ENCODE measurements around the gene IGF2.

Gene IGF2

GRCh38 chr11:2090172-2091111 lies 48.7 kb downstream of the IGF2 start:
- DNase-seq: no peak

DNA sequence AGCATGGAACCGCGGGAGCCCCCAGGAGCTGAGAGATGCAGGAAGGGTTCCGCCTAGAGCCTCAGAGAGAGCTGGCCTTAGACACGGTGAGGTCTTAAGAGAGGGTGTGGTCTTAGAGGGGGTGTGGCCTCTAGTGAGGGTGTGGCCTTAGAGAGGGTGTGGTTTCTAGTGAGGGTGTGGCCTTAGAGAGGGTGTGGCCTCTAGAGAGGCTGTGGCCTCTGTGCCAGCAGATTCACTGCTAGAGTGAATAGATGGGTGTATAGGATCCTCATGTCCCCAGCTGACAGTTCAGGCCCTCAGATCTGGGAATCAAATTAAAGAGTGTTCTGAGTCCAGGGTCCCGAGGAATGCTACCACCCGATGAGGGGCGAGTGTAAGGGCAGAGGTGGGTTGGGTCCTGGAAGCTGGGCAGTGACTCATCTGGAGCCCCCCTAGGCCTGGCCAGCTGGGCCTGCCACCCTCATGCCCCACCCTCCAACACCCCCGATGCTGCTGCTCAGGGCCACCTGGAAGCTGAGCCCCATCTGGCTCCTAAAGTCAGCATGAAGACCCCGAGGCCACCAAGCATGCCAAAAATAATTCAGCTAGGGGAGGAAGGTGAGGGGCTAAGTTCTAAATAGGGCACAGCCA lies 49.5 kb downstream of the IGF2 start:
- DNase-seq: peak; percentile 93

GRCh38 chr11:2088746-2089535 lies 50.2 kb downstream of the IGF2 start:
- no peak for DNase-seq

DNA sequence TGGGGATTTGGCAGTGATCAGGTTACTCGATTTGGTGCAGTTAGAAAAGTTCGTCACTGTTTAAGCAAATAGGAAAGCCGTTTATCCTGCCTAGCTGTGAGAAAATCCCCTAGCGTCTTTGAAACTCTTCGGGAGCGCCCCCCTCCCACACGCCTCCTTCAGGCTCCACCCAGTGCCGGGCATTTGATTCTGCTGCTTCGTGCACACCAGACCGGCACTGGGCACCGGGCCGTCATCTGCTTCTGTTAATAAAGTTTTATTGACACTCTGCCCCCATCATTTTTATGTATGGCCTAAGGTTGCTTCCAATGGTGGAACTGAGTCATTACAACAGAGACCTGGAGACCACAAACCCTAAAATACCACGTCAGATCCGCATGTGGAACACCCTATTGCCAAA lies 50.9 kb downstream of the IGF2 start:
- DNase-seq: no peak

DNA sequence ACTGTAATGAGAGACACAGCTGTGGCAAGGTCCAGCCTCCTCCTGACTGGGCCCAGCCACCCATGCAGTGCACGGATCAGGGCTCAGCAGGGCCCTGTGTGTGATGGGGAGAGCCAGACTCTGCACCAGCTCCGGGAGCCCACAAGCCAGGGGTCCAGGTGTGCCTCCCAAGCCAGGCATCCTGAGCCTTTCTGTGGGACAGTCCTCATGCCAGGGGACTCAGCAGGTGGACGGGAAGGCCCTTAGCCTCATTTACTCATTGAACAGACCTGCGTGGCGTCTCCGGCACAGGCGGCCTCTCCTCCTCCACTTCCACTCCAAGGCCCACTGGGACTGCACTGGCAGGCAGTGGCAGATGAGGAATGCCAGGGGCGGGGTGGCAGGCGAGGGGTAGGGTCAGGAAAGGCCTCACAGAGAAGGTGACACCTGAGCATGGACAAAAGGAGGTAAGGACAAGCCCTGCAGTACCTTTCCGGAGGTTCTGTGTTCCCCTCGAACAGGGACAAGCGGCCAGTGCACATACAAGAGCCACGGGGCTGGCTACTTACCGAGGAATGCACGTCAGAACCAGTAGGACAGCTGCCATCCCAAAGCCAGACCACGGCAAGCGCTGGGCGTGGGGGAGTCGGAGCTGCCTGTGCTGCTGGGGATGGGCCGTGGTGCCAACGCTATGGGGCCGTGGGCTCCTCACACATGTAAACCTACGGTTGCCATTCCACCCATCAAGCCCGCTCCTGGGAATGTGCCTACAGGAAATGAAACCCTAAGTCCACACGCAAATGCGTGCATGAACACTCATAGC lies 52.7 kb downstream of the IGF2 start:
- DNase-seq: no peak

DNA sequence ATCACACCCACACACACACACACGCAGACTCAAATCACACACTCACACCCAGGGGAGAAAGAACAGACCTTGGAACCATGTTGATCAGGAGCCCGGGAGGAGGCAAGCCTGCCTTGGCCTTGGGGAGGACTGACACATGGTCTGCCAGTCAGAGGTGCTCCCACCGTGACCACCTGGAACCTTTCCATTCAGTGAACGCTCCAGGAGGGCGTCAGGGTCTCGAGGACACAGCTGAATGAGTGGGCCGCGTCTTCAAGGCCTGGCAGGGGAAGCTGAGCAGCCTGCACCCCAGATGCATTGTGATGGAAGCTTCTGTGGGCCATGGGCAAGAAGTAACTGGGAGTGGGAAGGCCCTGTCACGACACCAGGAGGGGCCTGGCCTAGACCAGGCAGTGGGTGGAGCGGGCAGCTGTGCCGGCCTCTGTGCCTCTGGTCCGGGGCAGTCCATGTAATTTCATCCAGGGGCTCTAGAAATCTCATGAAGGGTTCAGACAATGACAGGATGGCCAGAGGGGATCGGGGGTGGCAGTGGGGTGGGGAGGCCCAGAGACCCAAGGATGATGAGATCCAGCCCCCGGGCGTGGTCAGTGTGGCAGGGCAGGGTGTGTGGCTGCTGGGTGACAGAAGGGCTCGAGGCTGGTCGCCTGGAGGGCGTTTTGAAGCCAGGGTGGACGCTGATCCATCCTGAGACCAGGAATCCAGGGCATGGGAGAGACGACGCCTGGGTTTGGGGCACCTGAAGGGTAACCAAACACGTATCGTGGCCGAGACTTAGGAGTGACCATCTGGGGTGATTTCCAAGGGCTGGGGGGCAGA lies 53.7 kb downstream of the IGF2 start:
- DNase-seq: no peak

- DNase-seq: no peak
These were observed 54.5 kb downstream of the IGF2 start for GRCh38 chr11:2084721-2085120.

Measured in 8988T (cell line).